Activated CD4-positive, alpha-beta T cell treated with anti-CD3 and anti-CD28 coated beads for 4 hours (primary cell): Measurements from ENCODE around the gene RNF26.

Experiments used
- DNase-seq, 2 donors: peaks; one replicate each; pipeline ENCODE4 v3.0.0-alpha.2; 2020

Gene RNF26

DNA sequence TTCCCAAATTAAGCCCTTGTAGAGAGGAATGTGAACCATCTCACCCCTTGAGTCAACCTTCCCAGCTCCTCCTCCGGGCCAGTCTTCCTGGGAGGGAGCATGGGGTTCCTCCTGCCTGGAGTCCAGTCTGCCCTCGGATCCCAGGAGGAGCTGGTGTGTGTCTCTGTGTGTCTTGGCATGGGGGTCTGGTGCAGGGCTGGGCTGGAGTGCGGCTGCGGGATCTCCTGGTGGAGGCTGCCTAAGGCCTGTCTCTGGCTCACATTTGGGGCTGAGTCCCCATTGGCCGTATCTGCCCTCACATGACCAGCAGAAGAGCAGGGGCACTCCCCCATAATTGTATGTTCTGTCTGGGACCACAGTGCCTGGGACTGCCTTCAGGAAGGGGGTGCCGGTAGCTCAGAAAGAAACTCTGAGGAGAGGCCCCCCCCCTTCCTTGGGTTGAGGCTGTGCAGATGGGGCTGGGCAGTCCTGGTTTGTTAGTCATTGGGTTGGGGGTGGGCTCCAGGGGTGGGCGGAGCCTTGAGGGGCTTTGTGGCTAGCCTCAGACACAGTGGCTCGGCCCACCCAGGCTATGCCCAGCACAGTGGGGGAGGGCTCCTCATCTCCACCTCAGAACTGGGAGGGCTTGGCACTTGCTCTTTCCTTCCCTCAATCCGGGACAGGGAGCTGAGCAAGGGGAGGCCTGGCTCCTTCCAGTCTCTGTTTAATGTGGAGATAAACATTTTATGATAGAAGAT lies 3.4 kb downstream of the RNF26 start:
- no peak for DNase-seq

DNA sequence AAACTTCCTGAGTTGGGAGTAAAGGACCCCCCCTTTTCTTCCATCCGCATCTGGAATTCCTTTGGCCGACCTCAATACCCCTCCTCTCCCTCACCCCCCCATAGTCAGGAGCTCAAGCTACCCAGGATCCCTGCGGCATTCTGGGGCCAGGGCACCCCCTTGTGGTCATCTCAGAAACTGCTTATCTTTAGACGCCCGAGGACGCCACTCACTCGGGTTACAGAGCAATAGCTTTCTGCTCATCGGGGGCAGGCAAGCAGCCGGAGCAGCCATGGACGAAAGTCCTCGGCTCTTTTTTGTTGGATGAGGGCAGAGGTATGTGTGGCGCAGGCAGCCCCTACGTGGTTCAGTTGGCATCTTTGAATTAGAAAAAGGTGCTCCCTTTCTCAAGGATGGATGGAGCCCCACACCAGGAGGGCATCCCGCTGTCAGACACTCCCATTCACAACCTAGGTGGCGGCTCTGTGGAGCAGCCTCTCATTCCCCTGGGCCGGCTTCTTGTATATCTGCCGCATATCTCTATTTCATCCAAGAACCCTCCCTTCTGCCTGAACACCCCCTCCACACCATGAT lies 4.1 kb downstream of the RNF26 start:
- peak; percentile 53 to 68 for DNase-seq

DNA sequence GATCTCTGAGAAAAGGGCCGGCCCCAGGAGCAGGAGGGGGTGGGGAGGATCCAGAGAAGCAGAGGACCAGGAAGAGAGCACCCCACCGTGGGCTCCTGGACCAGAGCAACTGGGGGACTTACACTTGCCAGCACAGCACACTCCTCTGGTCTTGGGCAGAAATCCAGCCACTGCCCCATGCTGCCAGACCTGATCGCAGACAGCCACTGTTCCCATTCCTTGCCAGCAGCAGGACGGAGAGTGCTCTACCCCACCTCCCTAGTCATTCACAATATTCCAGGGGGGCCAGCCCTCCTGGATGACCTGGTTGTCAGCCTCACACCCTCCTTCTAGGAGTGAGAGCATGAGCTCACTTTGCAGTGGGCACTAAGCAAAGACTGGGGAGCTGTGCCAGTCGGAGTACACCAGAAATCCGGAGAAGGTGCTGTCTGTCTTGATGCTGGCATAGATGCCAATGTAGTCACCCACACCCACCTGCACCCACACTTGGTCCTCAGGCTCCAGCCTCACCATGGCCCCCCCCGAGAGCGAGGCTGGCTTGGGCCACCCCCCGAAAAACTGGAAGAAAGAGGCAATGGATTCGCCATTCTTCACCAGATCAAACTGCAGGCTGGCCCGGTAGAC lies 4.8 kb downstream of the RNF26 start:
- no peak for DNase-seq

DNA sequence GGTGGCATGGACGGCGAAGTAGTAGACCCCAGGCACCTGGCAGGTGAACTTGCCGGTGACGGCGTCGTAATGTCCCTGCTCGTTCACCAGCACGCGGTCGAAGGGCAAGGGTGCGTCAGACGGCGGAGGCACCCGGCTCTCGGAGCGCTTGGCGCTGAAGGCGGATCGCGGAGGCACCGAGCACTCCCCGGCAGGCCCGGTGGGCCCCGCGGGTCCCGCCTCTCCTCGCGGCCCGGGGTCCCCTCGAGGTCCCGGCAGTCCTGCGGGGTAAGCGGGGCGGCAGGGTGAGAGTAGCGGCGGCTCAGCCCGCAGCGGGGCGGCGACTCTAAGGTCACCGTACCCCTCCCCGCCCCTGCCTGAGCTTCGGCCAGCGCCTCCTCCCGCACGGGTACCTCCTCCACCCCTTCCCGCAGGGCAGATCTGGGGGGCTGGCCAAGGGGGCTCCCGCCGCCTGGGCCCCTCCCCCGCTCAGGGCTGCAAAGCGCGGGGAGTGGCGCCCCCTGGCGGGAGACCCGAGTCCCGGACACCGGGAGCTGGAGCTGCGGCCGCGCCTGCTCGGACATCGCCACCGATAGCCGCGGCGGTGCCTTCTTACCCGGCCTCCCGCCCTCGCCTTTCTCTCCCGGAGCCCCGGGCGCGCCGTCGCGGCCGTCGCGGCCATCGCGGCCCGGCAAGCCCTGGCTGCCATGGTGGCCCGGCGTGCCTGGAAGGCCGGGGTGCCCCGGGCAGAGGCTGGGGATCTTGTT lies 5.4 kb downstream of the RNF26 start:
- no peak for DNase-seq

DNA sequence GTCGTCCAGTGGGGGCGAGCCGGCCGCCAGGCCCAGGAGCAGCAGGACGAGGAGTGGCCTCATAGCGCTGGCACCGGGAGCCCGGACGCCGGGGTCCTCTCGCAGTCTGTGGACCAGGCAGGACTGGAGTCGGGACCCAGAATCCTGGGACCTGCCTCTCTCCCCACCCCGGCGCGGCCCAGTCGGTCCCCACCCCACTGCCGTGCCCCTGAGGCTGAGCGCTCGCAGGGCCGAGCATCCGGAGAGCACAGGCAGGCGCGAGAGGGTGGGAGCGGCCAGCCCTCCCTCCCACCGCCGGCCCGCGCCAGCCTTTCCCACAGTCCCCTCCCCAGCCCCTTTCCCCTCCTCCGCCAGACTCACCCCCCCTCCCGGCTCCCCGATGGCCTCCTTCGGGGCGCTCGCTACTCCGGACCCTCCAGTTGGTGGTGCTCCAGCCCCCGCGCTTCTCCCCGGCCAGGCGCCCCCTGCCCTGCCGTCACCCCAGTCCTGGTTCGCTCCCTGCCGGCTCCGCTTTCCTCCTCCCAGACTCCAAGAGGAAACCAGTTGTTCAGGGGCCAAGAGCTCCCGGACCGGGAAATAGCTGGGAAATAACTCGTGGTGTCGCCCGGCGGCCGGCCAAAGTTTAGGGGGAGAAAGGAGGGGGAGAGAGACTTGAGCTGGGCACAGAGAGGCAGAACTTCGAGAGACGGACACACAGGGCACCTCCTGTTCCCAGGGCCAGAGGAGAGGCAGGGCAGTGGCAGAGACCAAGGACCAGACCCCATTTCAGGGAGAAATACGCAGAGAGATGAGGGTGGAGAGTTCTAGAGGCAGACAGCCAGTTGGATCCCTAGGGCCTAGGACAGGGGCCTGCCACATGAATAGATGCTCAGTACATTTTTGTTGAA lies 6.3 kb downstream of the RNF26 start, which contains the start of gene C1QTNF5:
Gene C1QTNF5 (minus strand): TSS at position 549 of the 887 bp plus-strand sequence. CDS start 486 bp downstream, at position 63.
- DNase-seq: no peak

DNA sequence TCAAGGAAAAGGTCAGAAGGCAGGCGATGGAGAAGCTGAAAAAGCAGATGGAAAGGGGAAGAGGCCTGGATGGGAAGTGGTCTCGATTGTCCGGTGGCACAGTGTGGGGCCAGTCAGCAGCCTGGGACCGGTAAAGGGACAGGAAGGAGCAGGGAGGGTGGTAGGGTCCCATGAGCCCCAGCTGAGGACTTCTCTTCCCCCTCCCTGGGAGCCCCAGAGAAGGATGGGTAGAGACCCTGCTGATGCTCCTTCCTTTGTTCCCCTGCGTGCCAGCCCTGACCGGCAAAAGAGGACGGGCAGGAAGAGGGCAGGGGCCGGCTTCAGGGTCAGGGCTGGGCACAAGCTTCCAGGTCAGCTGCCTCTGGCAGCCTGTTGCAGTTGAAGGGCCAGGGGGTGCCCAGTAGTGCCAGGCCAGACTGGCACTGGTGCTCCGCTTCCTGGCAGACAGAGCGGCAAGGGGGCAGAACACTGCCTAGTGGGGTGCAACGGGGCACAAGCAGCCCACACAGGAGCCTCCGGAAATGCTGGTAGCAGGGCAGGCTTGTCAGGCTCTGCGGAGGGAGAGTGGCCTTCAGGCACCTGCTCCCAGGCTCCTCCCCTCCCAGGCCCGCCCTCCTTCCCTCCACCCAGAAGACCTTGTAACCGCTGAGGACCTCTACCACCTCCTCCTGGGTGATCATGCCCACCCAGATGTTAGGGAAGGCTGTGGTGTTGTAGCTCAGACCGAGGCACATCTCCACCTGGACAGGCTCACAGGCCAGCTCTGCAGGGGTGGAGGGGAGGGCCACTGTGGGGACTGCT lies 7.1 kb downstream of the RNF26 start:
- DNase-seq: no peak

DNA sequence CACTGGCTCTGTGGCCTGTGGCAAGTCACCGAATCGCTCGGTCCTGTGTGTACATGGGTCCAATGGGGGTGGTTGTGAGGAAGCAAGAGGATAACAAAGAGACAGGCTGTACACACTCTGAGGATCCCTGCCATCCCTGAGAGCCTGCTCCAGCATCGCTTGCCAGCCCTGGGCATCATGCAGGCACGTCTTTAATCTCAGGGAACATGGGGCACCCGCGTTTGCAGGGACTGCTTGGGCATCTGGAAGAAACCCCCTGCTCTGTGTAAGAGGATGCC lies 7.6 kb downstream of the RNF26 start:
- DNase-seq: no peak

DNA sequence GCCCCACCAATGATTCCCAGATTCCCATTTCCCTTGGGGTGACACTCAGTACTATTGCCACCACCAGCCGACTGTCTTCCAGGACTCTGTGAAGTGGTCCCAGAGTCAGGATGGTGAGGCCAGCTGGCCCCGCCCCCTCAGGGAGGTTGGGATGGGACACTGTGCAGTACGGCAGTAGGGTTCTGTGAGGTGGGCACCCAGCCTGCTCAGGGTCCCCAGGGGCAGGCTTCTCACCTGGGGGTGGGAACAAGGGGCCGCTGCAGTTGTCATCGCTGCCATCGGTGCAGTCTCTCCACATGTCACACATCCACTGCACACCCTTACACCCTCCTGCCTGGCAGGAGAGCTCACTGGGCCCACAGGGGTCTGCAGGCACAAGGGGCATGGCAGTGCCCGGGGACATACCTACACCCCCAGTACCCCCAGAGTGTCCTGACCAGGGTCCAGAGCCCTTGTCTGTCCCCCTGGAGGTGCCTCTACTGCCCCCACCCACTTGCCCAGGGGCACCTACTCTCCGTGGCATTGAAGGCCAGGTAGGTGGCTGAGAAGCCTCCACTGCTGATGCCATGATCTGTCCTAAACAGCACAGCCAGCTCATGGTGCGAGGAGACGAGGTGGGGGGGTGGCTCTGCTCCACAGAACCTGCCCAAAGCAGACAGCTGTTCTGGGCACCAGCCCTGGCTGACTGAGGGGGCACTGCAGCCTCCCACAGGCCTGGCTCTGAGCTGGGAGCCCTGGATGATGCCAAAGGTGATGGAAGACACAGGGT lies 8.2 kb downstream of the RNF26 start:
- DNase-seq: no peak

DNA sequence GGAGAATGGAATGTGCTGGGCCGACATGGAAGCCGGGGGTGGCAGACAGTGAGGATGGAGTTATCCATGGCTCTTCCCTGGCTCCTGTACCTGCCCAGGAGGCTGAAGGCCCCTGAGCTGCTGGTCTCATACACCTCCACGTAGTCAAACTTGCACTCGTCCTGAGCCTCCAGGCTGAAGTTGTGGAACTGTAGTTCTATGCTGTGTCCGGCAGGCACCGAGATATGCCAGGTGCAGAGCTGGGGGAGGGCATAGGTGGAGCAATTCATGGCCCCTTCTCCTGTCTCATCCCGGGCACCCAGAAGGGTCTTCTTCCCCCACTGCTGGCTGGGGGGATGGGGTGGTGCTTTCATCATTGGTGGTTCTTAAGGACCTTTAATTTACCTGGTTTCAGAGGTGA lies 9.4 kb downstream of the RNF26 start:
- DNase-seq: no peak

DNA sequence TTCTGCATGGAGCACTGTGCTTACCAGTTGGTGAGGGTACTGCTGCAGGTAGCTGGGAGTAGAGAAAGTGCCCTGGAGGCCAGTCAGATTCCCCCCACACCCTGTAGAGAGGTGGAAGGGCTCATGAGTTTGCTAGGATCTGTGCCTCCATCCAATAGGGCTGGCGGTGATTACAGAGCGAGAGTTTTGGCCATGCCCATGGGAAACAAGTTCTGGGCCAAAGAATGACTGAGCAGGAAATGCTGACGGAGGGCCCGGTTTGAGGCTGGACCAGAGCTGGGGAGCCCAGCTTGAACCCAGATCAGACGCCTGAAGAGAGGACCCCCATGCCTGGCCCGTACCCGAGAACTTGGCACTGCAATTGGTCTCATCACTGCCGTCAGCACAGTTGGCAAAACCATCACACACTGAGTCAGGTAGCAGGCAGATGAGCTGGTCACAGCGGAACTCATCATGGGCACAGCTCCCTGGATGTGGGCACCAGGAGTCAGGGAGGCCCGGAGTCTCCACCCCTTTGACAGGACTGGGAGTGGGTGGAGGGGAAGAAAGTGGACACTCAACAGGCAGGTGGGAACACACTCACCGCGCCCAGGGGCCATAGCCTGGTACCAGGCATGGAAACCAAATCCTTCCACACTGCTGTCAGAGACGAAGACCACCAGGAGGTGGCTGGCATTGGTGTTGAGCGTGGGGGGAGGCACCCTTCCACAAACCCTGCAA lies 10.1 kb downstream of the RNF26 start:
- no peak for DNase-seq

DNA sequence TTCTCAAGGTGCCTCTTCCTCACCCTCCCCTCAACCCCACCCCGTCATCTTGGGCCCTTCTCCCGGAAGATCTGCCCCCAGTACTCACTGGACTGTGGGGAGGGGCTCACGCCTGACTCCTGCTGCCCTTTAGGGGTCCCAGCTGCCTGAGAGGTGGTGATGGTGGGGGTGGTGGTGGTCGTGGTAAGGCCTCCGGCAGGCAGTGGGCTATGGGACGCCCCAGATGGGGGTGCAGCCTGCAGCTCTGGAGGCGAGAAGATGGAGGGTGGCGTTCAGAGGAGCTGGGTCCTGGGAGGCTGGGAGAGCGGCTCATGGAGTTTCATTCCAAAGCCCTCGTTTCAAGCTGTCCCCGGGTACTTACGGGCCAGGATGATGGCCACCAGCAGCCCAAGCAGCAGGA lies 11.4 kb downstream of the RNF26 start:
- DNase-seq: no peak

DNA sequence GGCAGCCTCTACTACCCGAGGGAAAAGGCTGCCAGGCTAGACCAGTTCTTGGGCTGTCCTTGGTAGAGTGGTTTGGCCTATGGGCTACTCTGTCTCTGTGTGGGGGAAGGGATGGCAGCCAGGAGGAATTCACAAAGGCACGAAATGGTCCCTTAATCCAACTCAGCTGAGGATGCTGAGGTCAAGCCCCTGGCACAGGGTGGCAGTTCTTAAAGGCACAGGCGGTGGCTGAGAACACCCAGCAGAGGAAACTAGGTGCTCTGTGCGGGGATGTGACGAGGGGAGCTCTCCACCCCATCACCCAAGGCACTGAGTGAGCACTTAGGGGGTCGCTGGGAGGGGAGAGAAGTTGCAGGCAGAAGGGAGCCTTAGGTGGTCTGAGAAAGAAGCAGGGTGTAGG lies 12.3 kb downstream of the RNF26 start, which contains the start of gene MFRP:
Gene MFRP (minus strand): TSS at position 101 of the 400 bp plus-strand sequence. CDS start 192 bp downstream, outside the sequence.
- no peak for DNase-seq

DNA sequence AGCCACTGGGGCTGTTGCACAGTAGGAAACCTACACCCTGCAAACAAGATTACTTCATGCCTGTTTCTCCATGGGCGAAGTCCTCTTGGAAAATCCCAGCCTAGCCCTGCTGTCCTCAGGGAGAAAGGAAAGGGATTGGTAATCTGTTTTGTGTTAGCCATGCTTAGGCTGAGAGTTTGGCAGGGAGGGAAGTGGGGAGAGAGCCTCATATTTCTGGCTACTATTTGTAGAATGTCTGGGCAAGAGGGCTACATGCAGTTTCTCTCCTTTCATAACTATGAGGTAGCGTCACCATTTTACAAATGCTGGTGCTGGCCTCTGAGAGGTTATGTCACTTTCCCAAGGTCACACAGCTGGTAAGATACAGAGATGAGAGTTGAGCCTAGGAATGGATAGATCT lies 12.9 kb downstream of the RNF26 start:
- DNase-seq: no peak

DNA sequence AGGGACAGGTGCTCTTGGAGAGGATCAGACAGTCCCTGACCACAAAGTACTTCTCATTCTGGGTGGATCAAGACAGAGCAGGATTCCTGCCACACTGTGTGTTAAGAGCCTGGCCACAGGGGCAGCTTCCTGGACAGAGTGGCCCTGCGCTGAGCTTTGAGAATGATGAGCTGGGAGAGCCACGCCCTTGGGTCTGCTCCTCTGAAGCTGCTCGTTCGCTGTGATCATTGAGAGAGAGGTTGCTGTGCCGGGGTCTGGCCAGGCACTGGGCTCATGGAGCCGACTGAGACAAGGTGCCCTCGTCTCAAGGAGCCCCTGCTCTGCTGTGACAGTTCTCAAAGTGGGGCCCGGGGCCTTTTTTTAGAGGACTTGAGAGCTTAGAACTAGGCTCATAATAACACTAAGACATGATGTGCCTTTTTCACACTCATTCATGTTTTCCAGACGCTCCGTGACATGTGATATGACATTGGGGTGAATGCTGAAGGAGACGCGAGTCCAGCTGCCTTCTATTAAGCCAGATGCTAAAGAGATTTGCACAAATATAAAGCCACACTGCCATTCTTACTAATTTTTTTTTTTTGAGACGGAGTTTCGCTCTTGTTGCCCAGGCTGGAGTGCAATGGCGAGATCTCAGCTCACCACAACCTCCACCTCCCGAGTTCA lies 13.7 kb downstream of the RNF26 start:
- DNase-seq: no peak

DNA sequence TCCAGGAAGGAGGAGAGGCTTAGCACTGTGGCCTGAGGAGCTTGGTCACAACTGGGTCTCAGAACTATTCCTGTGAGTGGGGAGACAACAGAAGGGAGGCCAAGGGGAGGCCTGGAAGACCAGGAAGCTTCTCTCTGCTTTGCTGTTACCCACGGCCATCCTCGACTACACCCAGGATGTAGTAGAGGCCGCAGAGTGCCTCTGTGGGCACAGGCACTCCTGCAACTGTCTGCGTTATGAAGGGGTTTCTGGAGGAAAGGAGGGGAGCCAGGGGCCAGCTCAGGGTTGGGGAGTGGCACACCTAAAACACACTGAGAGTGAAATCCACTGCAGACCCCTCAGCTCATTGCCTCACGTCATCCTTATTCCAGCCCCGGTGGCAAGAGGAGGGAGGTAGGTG lies 16.0 kb downstream of the RNF26 start:
- no peak for DNase-seq

DNA sequence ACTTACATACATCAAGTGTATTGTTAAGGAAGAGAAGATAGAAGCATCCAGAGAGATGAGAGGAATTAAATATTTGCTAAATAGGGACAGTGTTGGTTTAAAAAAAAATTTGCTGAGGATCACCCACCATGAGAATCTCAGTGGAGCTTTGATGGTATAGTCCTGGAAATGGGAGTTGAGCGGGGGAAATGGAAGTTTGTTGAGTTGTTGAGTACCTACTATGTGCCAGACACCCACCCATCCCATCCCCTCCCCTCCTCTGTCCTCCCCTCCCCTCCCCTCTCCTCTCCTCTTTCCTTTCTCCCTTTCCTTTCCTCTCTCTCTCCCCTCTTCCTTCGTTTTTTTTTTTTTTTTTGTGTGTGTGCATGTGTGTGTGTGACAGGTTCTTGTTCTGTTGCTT lies 16.9 kb downstream of the RNF26 start:
- no peak for DNase-seq

DNA sequence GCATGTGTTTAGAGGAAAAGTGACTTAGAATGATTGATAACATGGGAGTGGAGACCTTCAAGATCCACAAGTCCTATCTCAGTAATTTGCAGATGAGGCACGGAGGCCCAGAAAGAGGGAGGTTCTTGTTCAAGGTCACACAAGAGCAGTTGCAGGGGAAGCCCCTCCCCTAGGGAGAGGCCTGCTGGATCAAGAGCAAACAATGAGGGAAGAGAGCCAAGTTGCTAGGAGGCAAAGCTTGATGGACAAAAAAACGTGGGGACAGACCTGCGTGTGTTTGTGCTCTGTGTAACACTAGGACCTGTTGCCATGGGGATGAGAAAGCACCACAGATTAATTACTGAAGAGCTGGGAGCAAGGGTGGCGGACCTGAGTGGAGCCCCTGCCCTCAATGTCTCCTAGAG lies 18.5 kb downstream of the RNF26 start:
- DNase-seq: no peak

DNA sequence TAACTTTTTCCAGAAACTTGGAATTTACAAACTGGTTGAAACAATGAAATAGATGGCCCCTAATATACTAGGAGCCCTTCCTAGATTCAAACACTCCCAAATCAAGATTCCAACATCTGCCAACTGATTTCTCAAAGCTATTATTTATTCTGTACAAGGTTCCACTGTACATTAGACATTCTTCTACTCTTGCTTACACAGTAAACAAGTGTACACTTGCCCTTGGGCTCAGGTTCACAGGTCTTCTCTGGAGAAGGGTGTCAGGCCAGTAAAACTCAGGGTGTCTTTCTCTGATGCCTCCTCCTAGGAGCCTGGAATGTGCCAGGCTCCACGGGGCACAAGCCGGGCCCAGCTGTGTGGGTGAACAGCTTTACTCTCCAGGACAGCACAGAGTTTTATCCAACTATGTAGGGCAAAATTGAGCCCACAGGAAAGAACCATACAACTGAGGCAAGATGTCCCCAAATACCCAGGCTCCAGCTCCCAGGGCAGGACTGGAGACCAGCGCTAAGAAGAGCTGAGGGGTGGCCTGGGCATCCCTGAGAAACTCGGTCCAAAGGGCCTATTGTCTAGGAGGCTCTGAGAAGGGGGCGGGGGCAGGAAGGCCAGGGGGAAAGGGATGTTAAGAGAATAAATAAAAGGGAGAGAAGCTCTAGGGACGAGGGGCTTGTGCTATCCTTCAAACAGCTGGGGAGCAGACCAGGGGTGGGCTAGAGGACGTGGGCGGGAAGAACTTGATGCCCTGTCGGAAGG lies 20.9 kb downstream of the RNF26 start:
- DNase-seq: no peak
